ENCODE results near the gene NSD2.

GRCh38 chr4:1822568-1823544 lies 48.3 kb upstream of the NSD2 start:
- TF ChIP-seq CTCF (IDR thresholded peaks at IDR 0.05; ENCODE audit: insufficient read depth, low read length, poor library complexity, severe bottlenecking) = no peak
- TF ChIP-seq EZH2phosphoT487 (conservative IDR thresholded peaks at IDR 0.05; ENCODE audit: low read length) = no peak

Measured in SU-DHL-6 (cell line).